Ovary (tissue), 9 donors: ENCODE data around the gene GNG3. TPM values are rescaled to one million over a fixed set of nuclear protein-coding genes. Genes with fewer than 3 reads are reported as not detected.

Experiments used
- DNase-seq, 5 donors: peaks; one replicate each; pipeline ENCODE4 v3.0.0-alpha.2; 2019 to 2020
- H3K27ac ChIP-seq, 2 donors: fragments of 200-600 bp; one replicate each; pipeline versions ENCODE4 v1.5.1 to v1.8.0; 2019 to 2022
- H3K27me3 ChIP-seq: fragments of 200-600 bp; one replicate; pipeline ENCODE4 v1.8.0; 2022
- H3K36me3 ChIP-seq: fragments of 200-600 bp; sonication (generic); one replicate; pipeline ENCODE4 v1.5.1; 2019
- H3K4me1 ChIP-seq: one replicate; pipeline ENCODE4 v1.8.1; 2013; ENCODE audit warnings: mild to moderate bottlenecking, moderate library complexity; ENCODE audit not compliant: insufficient read depth
- H3K4me3 ChIP-seq: fragments of 200-600 bp; sonication (generic); one replicate; pipeline ENCODE4 v1.5.1; 2017
- H3K9me3 ChIP-seq, 2 donors: fragments of 200-600 bp in 1 of 2; sonication (generic) in 1 of 2; one replicate each; pipeline versions ENCODE4 v1.5.1 to v1.8.1; 2013 to 2019; ENCODE audit warnings: mild to moderate bottlenecking in 1 of 2, moderate library complexity in 1 of 2
- EP300 ChIP-seq: sonication (generic); formaldehyde crosslinking; IDR thresholded peaks from one replicate; pipeline ENCODE4 v1.6.1; 2017; ENCODE audit warnings: antibody characterized with exemption
- POLR2A ChIP-seq: fragments of 450-650 bp; IDR thresholded peaks from one replicate; pipeline ENCODE4 v1.6.1; 2017; ENCODE audit warnings: antibody characterized with exemption, mild to moderate bottlenecking, moderate library complexity
- WGBS, 3 donors: extraction: QIAGEN DNeasy Blood & Tissue Kit in 1 of 3; methylation state at CpG; one replicate each; pipeline versions ENCODE4 v1.1.5 to v1.1.7; 2013 to 2017; 5-methylcytosine and 5-hydroxymethylcytosine counted together
- intact Hi-C, 4 donors: fragments of 100-400 bp; cut with DNase I; formaldehyde crosslinking; loops; one replicate each; pipeline versions ENCODE4 v1.11.0 to v1.15.1; 2022 to 2023
- polyA plus RNA-seq, 2 donors: library from polyadenylated mRNA; stranded (reverse); fragments of 200-250 nt in 1 of 2; fragments of 350-450 nt in 1 of 2; fragmentation: Illumina TruSeq in 1 of 2; extraction: RNeasy Lipid Tissue Mini Kit (QIAGEN cat#74804) in 1 of 2; gene quantifications; one replicate each; pipeline ENCODE4 v1.2.3, GENCODE V29; 2013 to 2014
- total RNA-seq, 7 donors: library from RNA; depleted of rRNA in 2 of 7; stranded (reverse); fragments of >200 nt in 2 of 7; fragmentation: NEBNext Ultra II Directional in 3 of 7; extraction: Animal tissue kit (Norgen Biotek cat#: 25700) in 3 of 7; gene quantifications; one replicate each; pipeline versions ENCODE4 v1.1.0 to v1.2.4, GENCODE V29; 2016 to 2023
- TF ChIP-seq, protein P1 (sequence below), 3 donors: fragments of 450-650 bp in 2 of 3; fragments of 200-600 bp in 1 of 3; IDR thresholded peaks; one replicate each; pipeline versions ENCODE4 v1.5.1 to v1.8.0; 2016 to 2022; ENCODE audit warnings: antibody characterized with exemption in 3 of 3, mild to moderate bottlenecking in 1 of 3
- donor health status: DM: no; HTN: no; CAD: no; lungs with moderate emphysema.
- donor health status: DM: no; HTN: no; CAD: no.
- donor health status: Bipolar disorder and iron deficiency.
- donor health status: DM: yes; HTN: yes; CAD: no.
- donor health status: DM: no; HTN: no; CAD: no.
- donor health status: DM: yes; HTN: yes; CAD: no.

The GNG3 gene
- total and polyA plus RNA-seq, 9 donors = 0.18 to 0.73 (median 0.34) TPM; not detected in 2

DNA sequence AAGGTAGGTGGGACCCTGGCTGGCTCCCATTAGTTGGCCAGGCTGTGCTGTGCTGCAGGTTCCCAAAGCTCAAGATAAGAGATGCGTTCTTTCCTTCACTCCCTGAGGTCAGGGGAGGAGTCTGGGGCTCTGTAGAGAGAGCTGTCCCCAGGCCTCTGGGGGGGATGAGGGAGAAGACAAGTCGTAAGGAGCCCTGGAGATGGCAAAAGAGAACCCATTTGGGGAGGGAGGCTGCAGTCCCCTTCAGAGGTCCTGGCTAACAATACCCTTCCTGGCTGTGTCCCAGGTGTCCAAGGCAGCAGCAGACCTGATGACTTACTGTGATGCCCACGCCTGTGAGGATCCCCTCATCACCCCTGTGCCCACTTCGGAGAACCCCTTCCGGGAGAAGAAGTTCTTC is 916 bp downstream of the GNG3 start:
- DNase-seq = peak in 4 of 5 donors; percentile 28 to 54 (median 47)
- Histone ChIP-seq H3K36me3 (no peaks in the 10 kb centered on the region), H3K27me3 (no peaks in the 10 kb centered on the region), H3K27ac (peak overlapping the region; percentile 76 to 81), H3K9me3 (no peaks in the 10 kb centered on the region), H3K4me3 (peak overlapping the region; percentile 67), H3K4me1 (peaks cover 18% of the 10 kb centered on the region)
- TF ChIP-seq, protein P1, sequence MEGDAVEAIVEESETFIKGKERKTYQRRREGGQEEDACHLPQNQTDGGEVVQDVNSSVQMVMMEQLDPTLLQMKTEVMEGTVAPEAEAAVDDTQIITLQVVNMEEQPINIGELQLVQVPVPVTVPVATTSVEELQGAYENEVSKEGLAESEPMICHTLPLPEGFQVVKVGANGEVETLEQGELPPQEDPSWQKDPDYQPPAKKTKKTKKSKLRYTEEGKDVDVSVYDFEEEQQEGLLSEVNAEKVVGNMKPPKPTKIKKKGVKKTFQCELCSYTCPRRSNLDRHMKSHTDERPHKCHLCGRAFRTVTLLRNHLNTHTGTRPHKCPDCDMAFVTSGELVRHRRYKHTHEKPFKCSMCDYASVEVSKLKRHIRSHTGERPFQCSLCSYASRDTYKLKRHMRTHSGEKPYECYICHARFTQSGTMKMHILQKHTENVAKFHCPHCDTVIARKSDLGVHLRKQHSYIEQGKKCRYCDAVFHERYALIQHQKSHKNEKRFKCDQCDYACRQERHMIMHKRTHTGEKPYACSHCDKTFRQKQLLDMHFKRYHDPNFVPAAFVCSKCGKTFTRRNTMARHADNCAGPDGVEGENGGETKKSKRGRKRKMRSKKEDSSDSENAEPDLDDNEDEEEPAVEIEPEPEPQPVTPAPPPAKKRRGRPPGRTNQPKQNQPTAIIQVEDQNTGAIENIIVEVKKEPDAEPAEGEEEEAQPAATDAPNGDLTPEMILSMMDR (IDR thresholded peaks at IDR 0.05) = no peak
- WGBS, 3 donors = 67 to 70% (median 68%) methylated on average over 5 of the region's 5 CpGs
- intact Hi-C loops = no loop called here

DNA sequence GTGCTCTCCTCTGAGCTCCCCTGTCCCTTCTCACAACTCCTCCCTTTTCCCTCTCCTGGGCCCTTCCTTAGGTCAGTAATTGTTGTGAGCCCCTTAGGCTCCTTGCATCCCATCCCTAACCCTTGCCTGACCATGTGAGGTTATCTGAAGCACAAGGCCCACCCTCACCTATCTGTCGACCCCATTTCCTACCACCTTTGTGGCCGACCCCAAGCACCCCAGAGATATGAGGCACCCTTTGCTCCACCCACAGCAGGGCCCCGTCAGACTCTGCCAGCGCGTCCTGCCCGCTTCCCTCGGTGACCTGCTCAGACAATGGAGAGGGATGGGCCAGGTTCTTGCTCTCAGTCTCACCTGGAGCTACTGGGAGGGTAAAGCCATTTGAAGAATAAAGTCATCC is 1.3 kb downstream of the GNG3 start:
- no peaks in the 10 kb centered on the region for H3K27me3 ChIP-seq
- intact Hi-C loops = no loop called here
- no peak for TF ChIP-seq EP300
- TF ChIP-seq POLR2A = no peak
- TF ChIP-seq, protein P1 (IDR thresholded peaks at IDR 0.05) = no peak
- no peaks in the 10 kb centered on the region for H3K36me3 ChIP-seq
- peak overlapping the region; percentile 76 to 81 for H3K27ac ChIP-seq
- 4 to 10% (median 4%) methylated on average over 7 of the region's 7 CpGs for WGBS, 3 donors
- H3K4me1 ChIP-seq = peaks cover 18% of the 10 kb centered on the region
- no peaks in the 10 kb centered on the region for H3K9me3 ChIP-seq
- H3K4me3 ChIP-seq = peak overlapping the region; percentile 67
- peak; percentile 44 to 66 (median 59) for DNase-seq

DNA sequence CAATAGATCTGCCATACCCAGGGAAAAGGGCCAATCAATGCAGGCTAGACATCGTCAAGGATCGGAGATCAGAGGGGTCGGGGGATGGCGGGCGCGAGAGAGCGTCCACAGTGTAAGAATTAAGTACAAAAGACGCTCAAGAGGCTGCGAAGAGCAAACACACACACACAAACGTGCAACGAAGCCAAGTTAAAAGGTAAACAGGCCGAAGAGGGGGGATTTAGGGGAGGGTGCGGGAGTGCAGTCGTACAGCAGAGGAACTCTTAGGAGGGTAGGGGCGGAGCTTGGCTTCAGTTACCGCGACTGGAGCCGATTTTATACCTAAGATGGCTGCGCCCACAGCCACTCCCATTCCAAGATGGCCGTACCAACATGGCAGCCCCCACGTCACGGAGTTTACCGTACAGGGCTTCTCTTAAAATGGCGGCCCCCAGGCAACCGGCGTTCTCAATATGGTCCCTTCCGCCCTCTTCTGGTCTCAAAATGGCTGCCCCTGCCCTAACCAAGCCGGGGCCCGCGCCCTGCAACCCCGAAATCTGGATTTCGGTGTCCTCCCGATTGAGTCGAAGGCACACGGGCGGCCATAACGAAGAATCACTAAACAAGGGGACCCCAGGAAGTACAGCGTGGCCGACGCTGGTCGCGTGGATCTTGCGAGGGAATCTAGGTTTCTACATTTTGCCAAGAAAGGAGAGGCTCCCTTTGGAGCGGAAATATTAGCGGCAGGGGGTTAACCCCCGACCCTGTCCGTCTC is 1.9 kb downstream of the GNG3 start:
- TF ChIP-seq EP300 = no peak
- TF ChIP-seq POLR2A = peak; percentile 68
- TF ChIP-seq, protein P1 (IDR thresholded peaks at IDR 0.05) = peak in 1 of 3 donors; percentile 34
- Histone ChIP-seq H3K4me1 (peaks cover 18% of the 10 kb centered on the region), H3K36me3 (no peaks in the 10 kb centered on the region), H3K4me3 (peak overlapping the region; percentile 67), H3K9me3 (no peaks in the 10 kb centered on the region), H3K27me3 (no peaks in the 10 kb centered on the region), H3K27ac (peak overlapping the region; percentile 76 to 81)
- intact Hi-C loops = no loop called here
- 1% methylated on average over 47 of the region's 47 CpGs for WGBS, 3 donors
- peak; percentile 97 to 99 (median 98) for DNase-seq

DNA sequence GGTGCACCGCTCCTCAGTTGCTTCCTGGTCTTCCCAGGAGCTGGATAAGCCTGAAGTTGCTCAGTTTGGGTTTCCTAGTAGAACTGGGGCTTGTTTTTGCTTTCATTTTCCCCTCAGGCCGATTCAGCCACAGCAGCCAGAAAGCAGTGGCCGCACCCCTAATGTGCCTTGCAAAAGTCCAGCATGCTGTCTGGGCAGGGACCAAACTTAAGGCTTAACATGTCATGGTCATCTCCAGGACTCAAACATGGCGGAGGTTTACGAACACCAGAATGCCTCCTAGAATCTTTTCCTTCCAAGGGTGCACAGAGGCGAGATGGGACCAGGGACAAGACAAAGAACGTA is 2.5 kb downstream of the GNG3 start:
- 51 to 59% (median 55%) methylated on average over 7 of the region's 7 CpGs for WGBS, 3 donors
- Histone ChIP-seq H3K27ac (peak overlapping the region; percentile 76 to 81), H3K27me3 (no peaks in the 10 kb centered on the region), H3K36me3 (no peaks in the 10 kb centered on the region), H3K4me1 (peaks cover 18% of the 10 kb centered on the region), H3K4me3 (peak overlapping the region; percentile 67), H3K9me3 (no peaks in the 10 kb centered on the region)
- intact Hi-C loops = no loop called here
- TF ChIP-seq, protein P1 (IDR thresholded peaks at IDR 0.05) = no peak
- no peak for TF ChIP-seq POLR2A
- TF ChIP-seq EP300 = no peak
- DNase-seq = no peak
